ENCODE results near the gene ARHGAP28.

Gene ARHGAP28

GRCh38 chr18:6959110-6959509 lies 229.6 kb downstream of the ARHGAP28 start:
- no peak for TF ChIP-seq CTCF (IDR thresholded peaks at IDR 0.05; ENCODE audit: low read depth, low read length)
- no peak for DNase-seq (ENCODE audit: extremely low read depth, low read depth)

- TF ChIP-seq CTCF (IDR thresholded peaks at IDR 0.05; ENCODE audit: low read depth, low read length): no peak
- DNase-seq (ENCODE audit: extremely low read depth, low read depth): no peak
Measured at GRCh38 chr18:6960124-6960523, 230.6 kb downstream of the ARHGAP28 start.

- no peak for TF ChIP-seq CTCF (IDR thresholded peaks at IDR 0.05; ENCODE audit: low read depth, low read length)
- no peak for DNase-seq (ENCODE audit: extremely low read depth, low read depth)
Measured at GRCh38 chr18:6960656-6961055, 231.1 kb downstream of the ARHGAP28 start.

- TF ChIP-seq CTCF (IDR thresholded peaks at IDR 0.05; ENCODE audit: low read depth, low read length): no peak
- no peak for DNase-seq (ENCODE audit: extremely low read depth, low read depth)
Measured at GRCh38 chr18:6961331-6961730, 231.8 kb downstream of the ARHGAP28 start.

GRCh38 chr18:6962571-6963451 lies 233.3 kb downstream of the ARHGAP28 start:
- TF ChIP-seq CTCF (IDR thresholded peaks at IDR 0.05; ENCODE audit: low read depth, low read length): no peak
- DNase-seq (ENCODE audit: extremely low read depth, low read depth): no peak

- no peak for TF ChIP-seq CTCF (IDR thresholded peaks at IDR 0.05; ENCODE audit: low read depth, low read length)
- no peak for DNase-seq (ENCODE audit: extremely low read depth, low read depth)
Measured at GRCh38 chr18:6963452-6964097, 234.1 kb downstream of the ARHGAP28 start.

All from AG09319 (cell line).